ENCODE measurements around the gene KMT2C.

- TF ChIP-seq EP300 (IDR thresholded peaks at IDR 0.05; ENCODE audit: borderline replicate concordance in 1 of 2, control insufficient read depth in 1 of 2, low read depth in 2 of 2, low read length in 2 of 2) (no peak), JUND (IDR thresholded peaks at IDR 0.05; ENCODE audit: low read depth, low read length) (no peak), EZH2 (IDR thresholded peaks at IDR 0.05; ENCODE audit: borderline replicate concordance, control insufficient read depth, low read depth, low read length) (no peak), CREB1 (IDR thresholded peaks at IDR 0.05; ENCODE audit: low read depth) (no peak), HDAC2 (IDR thresholded peaks at IDR 0.05) (no peak), BRCA1 (IDR thresholded peaks at IDR 0.05; ENCODE audit: low read depth, low read length) (no peak), SP1 (IDR thresholded peaks at IDR 0.05; ENCODE audit: low read depth, low read length) (no peak), PKNOX1 (IDR thresholded peaks at IDR 0.05) (no peak), REST (IDR thresholded peaks at IDR 0.05; ENCODE audit: low read depth, low read length) (no peak), RELA (IDR thresholded peaks at IDR 0.05; ENCODE audit: borderline replicate concordance, partially characterized antibody) (no peak)
- TF ChIP-seq, protein P1, sequence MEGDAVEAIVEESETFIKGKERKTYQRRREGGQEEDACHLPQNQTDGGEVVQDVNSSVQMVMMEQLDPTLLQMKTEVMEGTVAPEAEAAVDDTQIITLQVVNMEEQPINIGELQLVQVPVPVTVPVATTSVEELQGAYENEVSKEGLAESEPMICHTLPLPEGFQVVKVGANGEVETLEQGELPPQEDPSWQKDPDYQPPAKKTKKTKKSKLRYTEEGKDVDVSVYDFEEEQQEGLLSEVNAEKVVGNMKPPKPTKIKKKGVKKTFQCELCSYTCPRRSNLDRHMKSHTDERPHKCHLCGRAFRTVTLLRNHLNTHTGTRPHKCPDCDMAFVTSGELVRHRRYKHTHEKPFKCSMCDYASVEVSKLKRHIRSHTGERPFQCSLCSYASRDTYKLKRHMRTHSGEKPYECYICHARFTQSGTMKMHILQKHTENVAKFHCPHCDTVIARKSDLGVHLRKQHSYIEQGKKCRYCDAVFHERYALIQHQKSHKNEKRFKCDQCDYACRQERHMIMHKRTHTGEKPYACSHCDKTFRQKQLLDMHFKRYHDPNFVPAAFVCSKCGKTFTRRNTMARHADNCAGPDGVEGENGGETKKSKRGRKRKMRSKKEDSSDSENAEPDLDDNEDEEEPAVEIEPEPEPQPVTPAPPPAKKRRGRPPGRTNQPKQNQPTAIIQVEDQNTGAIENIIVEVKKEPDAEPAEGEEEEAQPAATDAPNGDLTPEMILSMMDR (IDR thresholded peaks at IDR 0.05 in 2 of 3, conservative IDR thresholded peaks at IDR 0.05 in 1 of 3; ENCODE audit: control insufficient read depth in 2 of 3, extremely low read depth in 1 of 3, insufficient read depth in 1 of 3, low read depth in 3 of 3, low read length in 3 of 3) = no peak
- TF ChIP-seq, protein P2, sequence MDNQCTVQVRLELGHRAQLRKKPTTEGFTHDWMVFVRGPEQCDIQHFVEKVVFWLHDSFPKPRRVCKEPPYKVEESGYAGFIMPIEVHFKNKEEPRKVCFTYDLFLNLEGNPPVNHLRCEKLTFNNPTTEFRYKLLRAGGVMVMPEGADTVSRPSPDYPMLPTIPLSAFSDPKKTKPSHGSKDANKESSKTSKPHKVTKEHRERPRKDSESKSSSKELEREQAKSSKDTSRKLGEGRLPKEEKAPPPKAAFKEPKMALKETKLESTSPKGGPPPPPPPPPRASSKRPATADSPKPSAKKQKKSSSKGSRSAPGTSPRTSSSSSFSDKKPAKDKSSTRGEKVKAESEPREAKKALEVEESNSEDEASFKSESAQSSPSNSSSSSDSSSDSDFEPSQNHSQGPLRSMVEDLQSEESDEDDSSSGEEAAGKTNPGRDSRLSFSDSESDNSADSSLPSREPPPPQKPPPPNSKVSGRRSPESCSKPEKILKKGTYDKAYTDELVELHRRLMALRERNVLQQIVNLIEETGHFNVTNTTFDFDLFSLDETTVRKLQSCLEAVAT (IDR thresholded peaks at IDR 0.05) = no peak
Measured at GRCh38 chr7:152329469-152329868, 106.3 kb downstream of the KMT2C start.

Data from GM12878 (cell line).